ENCODE measurements around the gene PRKD3.

DNA sequence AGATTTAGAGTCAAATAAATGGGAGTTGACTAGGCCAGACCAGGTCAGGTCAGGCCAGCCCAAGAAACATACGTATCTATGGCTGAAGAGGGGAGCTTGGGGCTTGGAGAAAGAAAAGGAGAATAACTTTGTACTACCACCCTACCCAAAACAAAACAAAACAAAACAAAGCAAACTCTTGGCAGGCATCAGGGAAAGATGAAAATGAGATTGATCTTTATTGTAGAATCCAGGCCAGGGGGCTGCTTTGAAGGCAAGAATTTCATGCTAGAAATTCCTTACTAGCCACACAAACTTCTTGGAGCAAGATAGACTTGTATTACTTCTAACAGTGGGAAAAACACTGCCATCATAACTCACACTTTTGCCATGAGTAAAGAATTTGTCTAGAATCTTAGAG lies 46.0 kb upstream of the PRKD3 start:
- TF ChIP-seq GATA2 (IDR thresholded peaks at IDR 0.05; ENCODE audit: low read depth, low read length) = no peak
- no peak for TF ChIP-seq GATA3 (IDR thresholded peaks at IDR 0.05; ENCODE audit: low read depth, low read length)
